NCI-H2196 (cell line): Measurements from ENCODE around the gene FYN.
"Not testable (repeated sequence)": the region's sequence is repeated elsewhere in the genome, so short reads cannot be mapped to it uniquely, and the experiment has no call there.

Experiments used
- DNase-seq: peaks from one replicate; lab custom pipeline; 2025; ENCODE audit not compliant: unreplicated experiment; lab: John Stamatoyannopoulos, UW

The FYN gene

GRCh38 chr6:111686932-111687266, 186.4 kb downstream of the FYN start:
- DNase-seq, result no peak

DNA sequence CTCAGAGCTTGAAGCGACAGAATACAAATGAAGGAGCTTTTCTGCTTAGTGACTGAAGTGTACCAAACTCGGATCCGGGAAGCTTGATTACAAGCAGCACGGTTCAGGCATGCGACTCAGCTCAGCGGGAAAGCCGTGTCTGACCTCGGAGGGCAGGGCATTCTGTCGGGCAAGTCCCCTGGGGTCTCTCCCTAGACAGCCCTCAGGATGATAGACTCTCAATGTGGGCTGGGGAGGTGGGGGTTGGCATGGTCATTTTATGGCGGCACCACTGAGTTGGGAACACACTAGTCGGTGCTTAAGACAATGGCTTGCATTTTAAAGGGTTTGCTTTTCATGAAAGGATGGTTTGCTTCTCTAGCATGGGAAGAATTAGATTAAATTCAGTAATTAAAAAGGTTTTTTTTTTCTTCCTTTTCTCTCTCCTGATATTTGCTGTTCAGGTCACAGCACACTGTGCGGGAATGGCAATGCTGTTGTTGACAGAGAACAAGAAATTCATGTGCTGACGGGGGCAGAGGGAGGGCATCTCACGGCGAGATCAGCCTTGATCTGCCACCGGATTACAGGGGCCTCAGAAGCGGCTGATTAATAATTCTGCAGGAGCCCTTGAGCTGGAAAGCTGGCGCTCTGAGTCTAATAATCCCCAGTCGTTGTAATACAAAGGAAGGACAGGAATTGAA, 186.9 kb downstream of the FYN start:
- no peak for DNase-seq

- DNase-seq, result no peak
Observed at GRCh38 chr6:111685526-111685925, 187.7 kb downstream of the FYN start.

GRCh38 chr6:111685058-111685457, 188.2 kb downstream of the FYN start:
- peak; percentile 15 for DNase-seq

DNA sequence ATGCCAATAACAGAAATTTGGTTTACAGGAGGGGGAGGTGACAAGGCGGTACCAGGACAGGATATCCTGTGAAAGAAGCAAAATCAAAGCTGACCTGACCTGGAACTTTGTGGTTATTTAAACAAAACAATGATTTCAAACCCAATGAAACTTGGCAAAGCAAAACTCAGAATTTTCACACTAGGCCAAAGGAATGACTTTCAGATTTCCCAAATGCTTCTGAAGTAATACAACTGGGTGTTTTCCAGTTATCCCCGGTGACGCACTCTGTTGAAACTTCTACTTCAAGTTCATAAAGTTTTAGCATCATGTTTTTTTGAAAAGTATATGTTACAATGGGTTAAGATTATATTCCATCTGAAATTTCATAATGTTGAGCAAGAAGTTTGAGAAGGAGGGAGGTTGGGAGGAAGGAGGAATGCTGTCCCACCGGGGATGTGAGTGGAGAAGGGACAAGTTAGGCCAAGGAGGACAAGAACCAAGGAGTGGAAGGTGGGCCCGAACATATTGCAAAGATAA, 189.4 kb downstream of the FYN start:
- DNase-seq, result no peak

DNA sequence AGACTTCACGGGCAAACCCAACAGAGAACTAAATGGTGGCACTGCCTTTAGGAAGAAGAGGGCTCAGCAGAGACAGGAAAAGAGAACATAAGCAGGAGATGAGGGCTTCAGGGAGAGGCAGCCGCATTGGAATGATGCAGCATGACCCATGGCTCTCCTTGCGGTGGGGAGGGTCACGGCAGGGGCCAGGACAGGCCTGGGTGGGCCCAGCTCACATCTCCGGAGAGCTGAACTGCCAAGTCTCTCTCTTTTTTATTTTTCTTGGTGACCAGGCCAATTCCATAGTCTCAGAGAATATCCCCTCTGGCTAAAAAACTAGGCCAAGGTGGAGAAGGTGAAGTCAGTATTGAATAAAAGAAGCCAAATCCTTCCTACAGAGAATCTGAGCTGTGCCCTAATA, 190.1 kb downstream of the FYN start:
- no peak for DNase-seq

- DNase-seq, result no peak
Observed at GRCh38 chr6:111681860-111682259, 191.4 kb downstream of the FYN start.

DNA sequence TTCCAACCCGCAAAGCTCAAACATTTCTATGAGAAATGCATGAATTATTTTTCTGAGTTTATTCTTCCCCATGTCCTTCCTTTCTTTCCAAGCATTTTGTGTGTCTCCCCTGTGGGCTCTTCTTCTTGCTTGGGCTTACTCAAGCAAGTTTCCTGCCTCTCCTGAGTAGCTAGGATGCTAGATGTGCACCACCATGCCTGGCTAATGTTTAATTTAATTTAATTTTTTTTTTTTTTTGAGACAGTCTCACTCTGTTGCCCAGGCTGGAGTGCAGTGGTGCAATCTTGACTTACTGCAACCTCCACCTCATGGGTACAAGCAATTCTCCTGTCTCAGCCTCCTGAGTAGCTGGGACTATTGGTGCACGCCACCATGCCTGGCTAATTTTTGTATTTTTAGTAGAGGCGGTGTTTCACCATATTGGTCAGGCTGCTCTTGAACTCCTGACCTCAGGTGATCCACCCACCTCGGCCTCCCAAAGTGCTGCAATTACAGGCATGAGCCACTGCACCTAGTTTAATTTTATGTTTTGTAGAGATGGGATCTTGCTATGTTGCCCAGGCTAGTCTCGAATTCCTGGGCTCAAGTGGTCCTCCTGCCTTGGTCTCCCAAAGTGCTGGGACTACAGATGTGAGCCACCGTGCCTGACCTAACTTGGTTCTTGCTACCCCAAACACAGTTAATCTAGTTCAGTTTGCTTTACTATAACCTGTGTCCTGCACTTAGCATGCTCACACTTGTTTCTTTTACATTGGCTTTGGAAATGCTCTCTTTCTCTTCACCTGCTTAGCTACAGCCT, 192.2 kb downstream of the FYN start:
- DNase-seq, result not testable (repeated sequence)

- no peak for DNase-seq
Observed at GRCh38 chr6:111680015-111680712, 193.1 kb downstream of the FYN start.

- no peak for DNase-seq
Observed at GRCh38 chr6:111679126-111679858, 194.0 kb downstream of the FYN start.

GRCh38 chr6:111677249-111677990, 195.8 kb downstream of the FYN start:
- no peak for DNase-seq

DNA sequence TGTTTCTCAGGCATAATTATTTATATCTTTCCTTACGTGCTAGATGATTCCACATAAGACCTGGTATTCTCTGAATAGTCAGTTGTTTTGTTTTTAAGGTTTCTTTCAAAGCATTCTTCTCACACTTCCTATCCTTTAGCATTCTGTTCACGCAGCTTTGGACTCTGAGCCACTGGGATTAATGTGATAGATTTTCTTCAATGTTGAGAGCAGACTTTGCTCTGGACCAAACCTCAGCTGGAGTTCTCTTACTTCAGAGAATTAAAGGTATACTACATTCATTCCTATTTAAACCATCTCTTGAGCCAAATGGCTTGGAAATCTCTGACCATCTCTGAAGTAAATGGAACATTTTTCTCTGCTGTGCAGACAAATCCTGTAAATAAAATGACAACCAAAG, 196.9 kb downstream of the FYN start:
- DNase-seq, result no peak

DNA sequence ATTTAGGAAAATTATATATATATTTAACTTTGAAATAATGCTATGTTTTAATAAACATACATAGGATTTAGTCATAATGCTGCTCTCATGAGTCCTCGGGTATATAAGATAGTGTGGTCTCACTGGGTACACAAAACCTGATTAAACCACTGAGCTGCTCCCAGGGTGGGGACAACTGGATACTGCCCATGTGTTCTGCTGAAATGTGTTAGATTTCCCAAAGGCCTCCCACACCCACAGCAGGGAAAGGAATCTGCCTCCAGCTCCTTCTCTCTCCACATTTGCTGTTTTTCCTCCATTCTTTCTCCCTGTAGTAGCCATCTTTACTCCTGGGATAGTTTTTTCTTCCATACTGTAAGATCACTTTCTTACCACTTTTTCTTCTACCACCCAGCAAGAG, 198.4 kb downstream of the FYN start:
- no peak for DNase-seq

DNA sequence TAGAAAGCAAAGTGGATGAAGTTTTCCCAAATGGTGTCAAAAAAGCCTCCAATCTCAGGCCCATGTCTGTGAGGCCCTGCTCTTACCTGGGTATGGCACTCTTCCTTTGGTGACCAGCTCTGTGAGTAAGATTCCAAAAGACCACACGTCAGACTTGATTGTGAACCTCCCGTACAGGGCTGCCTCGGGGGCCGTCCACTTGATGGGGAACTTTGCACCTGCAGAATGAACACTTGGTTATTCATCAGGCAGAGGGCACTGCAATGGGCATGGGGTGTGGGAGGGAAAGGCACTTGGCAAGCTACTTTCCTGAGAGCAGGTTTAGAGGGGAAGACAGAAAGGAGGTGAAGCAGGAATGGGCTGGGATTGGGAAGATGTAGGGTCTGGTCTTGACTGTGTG, 198.8 kb downstream of the FYN start:
- no peak for DNase-seq

DNA sequence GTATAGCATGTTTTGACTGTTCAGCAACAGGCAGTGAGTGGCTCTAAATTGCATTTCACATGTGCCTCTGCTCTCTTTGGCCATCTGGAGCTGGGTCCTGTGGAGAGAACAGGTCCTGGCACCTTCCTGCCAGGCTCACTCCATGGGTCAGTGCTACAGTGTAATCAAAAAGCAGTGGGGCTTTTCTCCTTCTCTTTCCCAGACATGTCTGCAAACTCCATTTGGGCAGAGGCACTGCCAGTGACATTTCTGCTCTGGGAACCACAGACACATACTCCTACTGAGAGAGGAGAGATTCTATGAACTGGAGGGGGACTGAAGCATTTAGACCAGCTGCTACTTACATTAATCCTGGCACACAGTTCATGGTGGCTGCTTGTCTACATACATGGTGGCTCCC, 199.3 kb downstream of the FYN start:
- DNase-seq, result no peak

DNA sequence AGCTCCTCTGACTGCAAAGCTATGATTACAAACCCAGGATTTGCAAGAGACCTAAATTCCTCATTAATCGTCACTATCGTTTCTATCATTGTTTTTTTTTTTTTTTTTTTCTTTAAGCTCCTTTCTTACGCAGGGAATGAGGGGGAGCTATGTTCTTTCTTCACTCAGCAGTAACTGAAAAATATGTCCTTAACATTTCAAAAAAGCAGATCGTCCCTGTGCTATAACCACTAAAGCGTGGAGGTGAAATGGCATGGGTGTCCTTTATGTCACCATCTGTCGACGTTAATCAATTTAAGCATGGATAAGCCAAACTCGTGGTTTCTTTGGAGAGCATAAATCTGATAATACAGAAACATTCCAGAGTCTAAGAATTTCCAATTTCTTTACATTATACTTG, 199.7 kb downstream of the FYN start:
- DNase-seq, result no peak

GRCh38 chr6:111672761-111673450, 200.3 kb downstream of the FYN start:
- no peak for DNase-seq

- DNase-seq, result no peak
Observed at GRCh38 chr6:111669326-111669725, 203.9 kb downstream of the FYN start.

DNA sequence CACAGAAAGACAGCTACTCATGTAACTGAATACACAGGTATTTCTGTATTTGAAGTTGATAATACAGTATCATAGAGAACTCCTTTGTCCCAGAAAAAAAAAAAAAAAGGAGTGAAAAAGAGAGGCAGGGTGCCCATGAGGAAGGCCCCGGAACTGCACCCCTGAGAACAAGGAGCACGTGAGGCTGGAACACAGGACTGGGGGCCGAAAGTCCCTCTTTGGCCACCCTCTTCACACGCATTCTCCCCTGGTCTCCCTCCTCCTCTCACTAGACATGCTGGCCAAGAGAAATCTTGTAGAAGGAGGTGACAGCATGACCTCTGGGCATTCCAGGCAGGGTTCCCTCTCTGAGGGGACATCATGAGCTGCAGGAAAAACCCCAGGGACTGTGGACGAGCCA, 204.8 kb downstream of the FYN start:
- no peak for DNase-seq

DNA sequence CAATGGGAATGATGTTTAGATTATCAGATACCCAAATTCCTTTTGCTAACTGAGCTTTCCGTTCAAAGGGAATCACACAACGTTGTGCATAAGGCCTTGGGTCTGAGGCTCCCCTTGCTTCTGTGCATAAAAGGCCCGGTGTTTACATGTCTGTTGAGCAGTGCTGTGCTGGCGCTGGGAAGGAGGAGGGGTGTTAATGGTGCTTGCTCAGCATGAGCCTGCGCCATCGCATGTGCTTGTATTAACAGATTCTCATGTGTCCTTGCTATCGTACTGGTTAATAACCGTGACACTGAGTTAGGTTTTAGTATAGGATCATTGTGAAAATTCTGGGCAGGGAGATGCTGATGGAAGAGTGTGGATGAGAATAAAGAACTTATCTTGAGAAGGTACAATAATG, 205.3 kb downstream of the FYN start:
- DNase-seq, result no peak
